Calu3 (cell line): ENCODE measurements around the gene MYT1. TPM values are rescaled to one million over a fixed set of nuclear protein-coding genes. Genes with fewer than 3 reads are reported as not detected.

Experiments used
- BruUV-seq: library from RNA; stranded (reverse); fragments of 400-500 nt; replicated peaks from 2 replicates; lab custom pipeline; 2021; lab: Mats Ljungman, UMichigan
- CTCF ChIA-PET: fragments of 300-600 bp; sonication (Branson Sonifier 250); formaldehyde crosslinking; loops from one replicate; lab custom pipeline; 2022; ENCODE audit warnings: antibody characterized with exemption; lab: Charles Lee
- DNase-seq: peaks from one replicate; pipeline ENCODE4 v3.0.0; 2022
- H3K27ac Mint-ChIP-seq: one replicate; pipeline ENCODE4 v1.8.0; 2022; ENCODE audit warnings: mixed read lengths; ENCODE audit not compliant: unreplicated experiment
- H3K27me3 Mint-ChIP-seq: one replicate; pipeline ENCODE4 v1.8.0; 2022; ENCODE audit warnings: mixed read lengths; ENCODE audit not compliant: unreplicated experiment
- H3K36me3 Mint-ChIP-seq: one replicate; pipeline ENCODE4 v1.8.0; 2022; ENCODE audit warnings: mild to moderate bottlenecking, moderate library complexity, mixed read lengths; ENCODE audit not compliant: insufficient read depth, unreplicated experiment
- H3K4me1 Mint-ChIP-seq: one replicate; pipeline ENCODE4 v1.8.0; 2022; ENCODE audit warnings: mild to moderate bottlenecking, low read depth, mixed read lengths; ENCODE audit not compliant: unreplicated experiment
- H3K4me3 Mint-ChIP-seq: one replicate; pipeline ENCODE4 v1.8.0; 2022; ENCODE audit warnings: mild to moderate bottlenecking, low read depth, moderate library complexity, mixed read lengths; ENCODE audit not compliant: unreplicated experiment
- H3K9me3 Mint-ChIP-seq: one replicate; pipeline ENCODE4 v1.8.0; 2022; ENCODE audit warnings: low read depth, mixed read lengths; ENCODE audit not compliant: unreplicated experiment
- CTCF ChIP-seq: fragments of 200-600 bp; IDR thresholded peaks from one replicate; pipeline ENCODE4 v1.8.0; 2022; ENCODE audit warnings: antibody characterized with exemption; ENCODE audit not compliant: unreplicated experiment
- intact Hi-C: fragments of 100-400 bp; cut with micrococcal nuclease; formaldehyde crosslinking; loops from one replicate; pipeline ENCODE4 v1.10.0; 2022; ENCODE audit not compliant: unreplicated experiment
- total RNA-seq: library from RNA; stranded (reverse); gene quantifications from 2 replicates; pipeline ENCODE4 v1.2.3, GENCODE V29; 2022

MYT1 gene
- total RNA-seq, 1 experiment from 2014 or later = 0.45 TPM

GRCh38 chr20:64151633-64152530, 12.4 kb upstream of the MYT1 start:
- H3K27ac Mint-ChIP-seq = no peak overlapping the region
- BruUV-seq = no TSS peak
- peak; percentile 64 for DNase-seq
- intact Hi-C loops = no loop called here
- peaks cover 2% of the 10 kb centered on the region for H3K9me3 Mint-ChIP-seq
- H3K36me3 Mint-ChIP-seq = no peaks in the 10 kb centered on the region
- TF ChIP-seq CTCF = no peak
- no peak overlapping the region for H3K4me3 Mint-ChIP-seq
- CTCF ChIA-PET = interaction anchor here (1.1 kb wide), 1 partner anchor 113 kb away, joined by 3 read pairs; no protein-coding TSS in a partner anchor
- peaks cover 48% of the 10 kb centered on the region for H3K27me3 Mint-ChIP-seq
- peaks cover 33% of the 10 kb centered on the region for H3K4me1 Mint-ChIP-seq

GRCh38 chr20:64152906-64153305, 11.3 kb upstream of the MYT1 start:
- no peak overlapping the region for H3K4me3 Mint-ChIP-seq
- no peak for DNase-seq
- intact Hi-C loops = no loop called here
- H3K27me3 Mint-ChIP-seq = peaks cover 37% of the 10 kb centered on the region
- H3K4me1 Mint-ChIP-seq = peaks cover 33% of the 10 kb centered on the region
- H3K27ac Mint-ChIP-seq = no peak overlapping the region
- H3K9me3 Mint-ChIP-seq = peaks cover 2% of the 10 kb centered on the region
- BruUV-seq = no TSS peak
- H3K36me3 Mint-ChIP-seq = no peaks in the 10 kb centered on the region
- TF ChIP-seq CTCF = no peak
- CTCF ChIA-PET = no interaction called here

- no peak for DNase-seq
- CTCF ChIA-PET = interaction anchor here (1.0 kb wide), 1 partner anchor 13 kb away, joined by 4 read pairs; no protein-coding TSS in a partner anchor
- H3K4me1 Mint-ChIP-seq = peaks cover 33% of the 10 kb centered on the region
- H3K36me3 Mint-ChIP-seq = no peaks in the 10 kb centered on the region
- intact Hi-C loops = no loop called here
- no peak for TF ChIP-seq CTCF
- H3K4me3 Mint-ChIP-seq = no peak overlapping the region
- no peaks in the 10 kb centered on the region for H3K9me3 Mint-ChIP-seq
- BruUV-seq = no TSS peak
- H3K27me3 Mint-ChIP-seq = peaks cover 32% of the 10 kb centered on the region
- H3K27ac Mint-ChIP-seq = no peak overlapping the region
Observed at GRCh38 chr20:64153410-64153809, 10.8 kb upstream of the MYT1 start.

GRCh38 chr20:64153861-64154589, 10.2 kb upstream of the MYT1 start:
- H3K27ac Mint-ChIP-seq = no peak overlapping the region
- CTCF ChIA-PET = interaction anchor here (1.0 kb wide), 1 partner anchor 14 kb away, joined by 4 read pairs; no protein-coding TSS in a partner anchor
- intact Hi-C loops = no loop called here
- H3K4me3 Mint-ChIP-seq = no peak overlapping the region
- peaks cover 39% of the 10 kb centered on the region for H3K4me1 Mint-ChIP-seq
- DNase-seq = no peak
- peaks cover 31% of the 10 kb centered on the region for H3K27me3 Mint-ChIP-seq
- H3K36me3 Mint-ChIP-seq = no peaks in the 10 kb centered on the region
- no peaks in the 10 kb centered on the region for H3K9me3 Mint-ChIP-seq
- BruUV-seq = no TSS peak
- no peak for TF ChIP-seq CTCF
